Measurements from ENCODE around the gene KRT7.
A peak's percentile ranks its signal among the peaks of the same experiment; 100 is the strongest.

Gene KRT7

DNA sequence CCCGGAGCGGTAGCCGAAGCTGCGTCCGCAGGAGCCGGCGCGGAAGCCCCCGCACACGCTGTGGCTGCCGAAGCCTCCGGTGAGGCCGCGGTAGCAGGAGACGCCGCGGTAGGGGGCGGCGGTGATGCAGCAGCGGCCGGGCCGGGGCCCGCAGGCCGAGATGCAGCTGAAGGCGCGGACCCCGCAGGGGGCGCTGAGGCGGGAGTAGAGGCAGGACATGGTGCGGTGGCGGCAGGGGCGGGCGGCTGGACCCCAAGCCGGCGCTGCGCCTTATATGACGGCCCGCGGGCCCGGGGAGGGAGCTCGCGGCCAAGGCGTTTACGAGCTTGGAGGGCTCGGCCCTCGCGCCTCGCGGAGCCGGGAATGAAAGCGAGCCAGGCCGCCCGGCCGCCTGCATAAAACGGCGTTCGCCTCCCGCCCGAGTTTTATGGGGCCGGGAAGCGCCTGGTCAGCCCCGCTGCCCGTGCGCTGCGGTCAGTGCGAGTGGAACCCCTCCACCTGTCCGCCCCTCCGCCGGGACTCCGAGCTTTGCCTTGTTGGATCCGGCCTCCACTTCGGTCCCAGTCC lies 25.4 kb downstream of the KRT7 start:
- DNase-seq: no peak

DNA sequence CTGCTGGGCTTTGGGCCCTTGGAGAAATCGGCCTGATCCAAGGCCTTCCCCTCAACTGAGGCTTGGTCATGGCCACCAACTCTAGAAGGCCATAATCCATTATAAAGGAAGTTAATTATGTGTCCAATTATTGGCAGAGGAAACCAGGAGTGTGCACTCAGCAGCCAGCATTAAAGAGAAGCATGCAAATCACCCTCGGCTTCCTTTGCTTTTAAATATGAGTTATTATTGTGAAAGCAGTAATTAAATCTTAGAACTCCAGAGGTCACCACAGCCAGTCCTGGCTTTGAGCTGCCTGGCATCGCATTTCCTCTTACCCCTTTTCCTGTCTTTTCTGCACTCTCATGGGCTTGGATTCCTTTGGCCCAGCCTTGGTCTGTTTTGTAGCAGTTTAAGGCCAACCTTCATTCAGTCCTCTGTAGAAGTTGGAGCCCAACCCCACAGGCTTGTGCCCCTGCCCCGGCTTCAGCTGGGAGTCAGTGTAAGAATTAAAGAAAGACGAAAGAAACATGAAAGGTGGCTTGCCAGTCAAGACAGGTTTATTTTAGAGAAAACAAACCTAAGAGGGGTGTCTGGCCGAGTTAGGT lies 26.7 kb downstream of the KRT7 start:
- no peak for DNase-seq

DNA sequence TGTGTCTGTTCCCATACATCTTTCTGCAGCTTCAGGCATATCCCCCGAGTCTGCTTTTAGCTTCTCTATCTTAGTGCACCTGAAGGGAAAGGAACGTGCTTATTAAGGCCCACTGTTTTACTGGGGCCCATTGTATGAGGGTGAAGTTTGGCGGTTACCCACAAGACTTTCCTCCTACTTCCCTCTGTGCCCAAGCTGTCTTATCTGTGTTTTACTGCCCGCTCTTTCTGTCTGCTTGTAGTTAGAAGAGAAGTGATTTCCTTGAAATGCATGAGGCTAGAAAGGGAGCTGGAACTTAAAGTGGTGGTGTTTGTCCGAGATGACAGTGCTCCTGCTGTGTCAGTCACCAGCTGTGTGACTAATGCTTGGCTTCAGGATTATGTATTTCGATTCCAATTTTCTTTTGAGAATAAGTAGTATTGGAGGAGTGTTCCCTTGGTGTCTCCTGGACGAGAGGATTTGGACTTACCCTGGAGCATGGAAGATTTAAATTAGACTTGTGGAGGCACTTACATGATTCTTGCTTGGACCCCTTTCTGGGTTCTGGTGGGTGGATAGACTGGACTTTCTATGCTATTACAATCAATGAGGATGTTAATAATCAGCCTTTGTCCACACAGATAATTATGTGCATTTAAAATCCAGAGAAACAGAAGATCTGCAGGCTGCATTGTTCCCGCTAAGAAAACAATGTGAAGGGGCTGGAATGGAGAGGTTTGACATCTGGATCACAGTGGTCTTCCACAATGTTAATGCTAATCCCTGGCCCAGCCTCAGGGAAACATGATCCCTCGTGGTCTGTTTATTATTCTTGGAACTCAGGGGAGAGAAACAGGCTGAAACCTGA lies 27.5 kb downstream of the KRT7 start:
- DNase-seq: no peak

DNA sequence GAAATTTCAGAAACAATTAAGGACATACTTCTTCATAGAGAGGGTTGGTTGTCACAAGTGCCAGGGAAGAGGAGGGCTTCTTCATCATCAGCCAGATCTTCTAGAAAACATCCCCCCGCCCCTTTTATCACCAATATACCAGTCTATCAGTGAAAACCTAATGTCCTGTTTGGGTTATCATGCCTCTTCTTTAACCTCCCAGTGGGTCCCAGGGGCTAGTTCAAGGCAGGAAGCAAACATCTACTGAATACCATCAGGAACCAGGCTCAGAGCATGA lies 28.1 kb downstream of the KRT7 start:
- no peak for DNase-seq

DNA sequence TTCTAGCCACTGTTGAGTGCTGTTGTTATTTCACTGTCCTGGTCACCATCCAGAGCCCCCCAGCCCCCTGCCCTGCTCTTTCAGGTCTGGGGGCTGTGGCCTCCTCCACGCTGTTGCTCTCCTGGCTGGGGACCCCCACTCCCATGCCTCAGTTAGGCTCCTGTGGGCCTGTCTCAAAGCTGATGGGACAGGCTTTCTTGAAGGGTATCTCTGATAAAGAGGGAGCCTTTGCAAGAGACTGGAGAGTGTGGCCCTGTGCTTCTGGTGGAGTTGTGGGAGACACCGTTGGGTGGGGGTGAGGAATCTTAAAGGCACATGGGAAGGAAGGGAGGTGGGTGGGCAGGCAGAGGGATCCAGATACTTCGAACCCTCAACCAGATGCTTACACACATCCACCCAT lies 29.2 kb downstream of the KRT7 start:
- no peak for DNase-seq

DNA sequence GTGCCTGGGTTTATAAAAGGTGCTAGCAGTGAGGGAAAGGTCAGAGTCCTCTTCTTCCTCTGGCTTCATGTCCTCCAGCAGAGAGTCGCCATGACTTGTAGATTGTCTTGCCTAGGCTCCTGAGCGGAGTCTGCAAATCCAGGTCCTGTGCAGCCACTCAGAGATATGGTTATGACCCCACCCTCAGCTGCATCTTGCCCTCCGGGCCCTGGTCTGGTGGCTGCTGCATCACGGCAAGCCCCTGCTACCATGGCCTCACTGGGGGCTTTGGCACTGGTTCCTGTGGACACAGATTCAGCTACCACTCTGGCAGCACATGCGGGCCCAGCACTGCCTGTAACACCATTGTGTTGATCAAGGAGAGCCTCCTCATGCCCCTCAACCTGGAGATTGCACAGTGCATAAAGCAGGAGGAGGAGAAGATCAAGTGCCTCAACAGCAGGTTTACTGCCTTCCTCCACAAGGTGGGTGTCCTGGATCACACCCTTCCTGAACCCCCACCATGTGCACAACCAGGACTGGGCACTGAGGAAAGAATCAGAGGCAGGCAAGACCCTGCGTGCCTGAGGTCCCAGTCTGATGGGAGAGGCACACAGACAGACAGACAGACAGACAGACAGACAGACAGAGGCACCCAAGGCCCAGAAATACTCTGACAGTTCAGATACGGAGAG lies 30.9 kb downstream of the KRT7 start:
- no peak for DNase-seq

DNA sequence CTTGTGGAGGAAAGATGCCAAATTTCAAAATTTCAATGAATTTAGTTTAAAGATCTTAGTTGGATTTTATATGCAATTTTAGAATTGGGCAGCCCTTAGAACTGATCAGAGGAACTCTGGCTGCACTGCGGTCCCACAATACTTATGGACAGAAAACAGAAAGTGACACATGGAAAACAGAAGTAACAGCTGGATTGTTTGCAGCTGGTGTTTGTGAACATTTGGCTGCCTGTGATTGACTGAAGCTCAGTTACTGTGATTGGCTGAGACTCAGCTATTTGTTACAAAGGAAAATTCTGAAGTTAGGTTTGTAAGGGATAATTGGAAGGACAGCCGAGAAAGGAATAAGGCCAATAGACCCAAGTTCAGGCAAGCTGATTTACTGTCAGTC lies 31.4 kb downstream of the KRT7 start:
- DNase-seq: no peak

DNA sequence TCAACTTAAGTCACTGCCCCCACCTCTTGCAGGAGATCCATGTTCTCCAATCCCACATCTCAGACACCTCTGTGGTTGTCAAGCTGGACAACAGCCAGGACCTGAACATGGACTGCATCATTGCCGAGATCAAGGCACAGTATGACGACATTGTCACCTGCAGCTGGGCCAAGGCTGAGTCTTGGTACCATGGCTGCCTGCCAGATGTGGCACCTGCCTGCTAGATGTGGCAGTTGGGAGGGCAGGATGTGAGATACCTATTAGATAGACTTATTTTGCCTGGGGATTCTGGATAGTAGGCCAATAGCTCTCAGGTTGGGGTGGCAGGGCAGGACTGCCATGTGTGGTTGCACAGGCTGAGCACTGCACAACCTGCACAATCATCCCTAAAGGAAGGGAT lies 33.5 kb downstream of the KRT7 start:
- peak; percentile 75 to 84 for DNase-seq

DNA sequence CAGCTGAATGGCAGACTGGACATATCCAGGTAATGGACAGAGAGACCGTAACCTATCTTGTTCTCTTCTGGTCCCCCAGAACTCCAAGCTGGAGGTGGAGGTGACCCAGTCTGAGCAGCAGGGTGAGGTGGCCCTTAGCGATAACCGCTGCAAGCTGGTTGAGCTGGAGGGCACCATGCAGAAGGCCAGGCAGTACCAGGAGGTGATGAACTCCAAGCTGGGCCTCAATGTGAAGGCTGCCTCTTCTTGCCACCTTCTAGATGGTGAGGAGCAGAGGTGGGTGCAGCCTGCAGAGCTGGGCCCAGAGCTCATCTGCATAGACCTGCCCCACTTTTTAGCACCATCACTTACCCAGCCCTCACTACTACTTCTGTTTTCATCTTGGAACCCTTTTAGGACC lies 34.2 kb downstream of the KRT7 start:
- no peak for DNase-seq

DNA sequence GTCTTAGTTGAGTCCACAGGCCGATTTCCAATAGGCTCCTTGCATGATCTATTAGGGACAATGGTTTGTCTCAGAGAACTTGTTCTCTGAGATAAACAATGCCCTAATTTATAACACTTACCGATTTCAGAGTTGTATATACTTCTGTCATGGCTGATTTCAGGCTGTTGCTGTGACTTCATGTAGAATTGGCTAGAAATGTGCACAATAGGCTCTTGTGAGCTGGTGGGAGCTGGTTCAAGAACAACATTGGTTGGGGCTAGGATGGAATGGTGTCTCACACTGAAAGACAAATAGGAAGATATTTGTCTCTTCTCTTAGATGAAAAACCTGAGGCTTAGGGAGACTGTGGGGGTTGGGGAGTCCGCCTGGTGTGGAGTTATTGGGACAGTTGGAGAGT lies 34.7 kb downstream of the KRT7 start:
- DNase-seq: no peak

DNA sequence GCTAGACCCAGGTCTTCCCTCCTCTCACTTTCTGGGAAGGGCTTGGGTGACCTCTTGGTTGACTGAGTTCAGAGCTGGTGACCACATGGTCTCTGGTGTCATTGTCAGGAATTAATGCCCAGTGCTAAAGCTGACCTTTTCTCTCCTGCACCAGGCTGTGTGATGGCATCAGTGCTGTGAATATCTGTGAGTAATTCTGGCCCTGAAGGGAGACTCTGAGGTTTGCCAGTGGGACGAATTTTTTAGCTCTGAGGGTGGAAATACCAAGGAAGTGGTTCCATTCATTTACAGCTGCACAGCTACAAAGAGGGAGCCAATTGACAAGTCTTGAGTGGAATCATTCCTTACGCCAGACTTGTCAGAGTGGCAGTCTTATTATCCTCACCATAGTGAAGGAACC lies 35.2 kb downstream of the KRT7 start:
- DNase-seq: no peak

DNA sequence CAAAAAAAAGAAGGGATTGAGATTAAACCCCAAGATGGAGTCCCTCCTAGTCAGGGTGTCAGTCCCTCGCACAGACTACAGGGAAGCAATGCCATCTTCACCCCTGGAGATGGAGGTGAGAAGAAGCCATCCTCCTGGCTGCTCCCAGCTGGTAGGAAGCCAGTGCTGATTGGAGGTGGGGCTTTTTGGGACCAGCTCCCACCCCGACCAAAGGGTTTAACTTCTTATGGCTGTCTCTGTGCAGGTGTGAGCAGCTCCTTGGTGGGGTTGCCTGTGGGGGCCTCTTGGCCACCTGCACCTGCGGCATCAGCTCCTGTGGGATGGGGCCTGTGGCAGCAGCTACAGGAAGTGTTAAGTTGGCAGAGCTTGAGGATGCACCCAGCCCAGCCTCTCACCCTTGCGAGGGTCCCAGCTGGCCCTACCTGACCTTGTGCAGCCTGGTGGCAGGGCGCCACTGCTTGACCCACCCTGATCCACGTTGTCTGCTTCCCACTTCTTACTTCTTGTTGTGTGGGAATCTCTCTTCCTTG lies 37.6 kb downstream of the KRT7 start:
- no peak for DNase-seq

DNA sequence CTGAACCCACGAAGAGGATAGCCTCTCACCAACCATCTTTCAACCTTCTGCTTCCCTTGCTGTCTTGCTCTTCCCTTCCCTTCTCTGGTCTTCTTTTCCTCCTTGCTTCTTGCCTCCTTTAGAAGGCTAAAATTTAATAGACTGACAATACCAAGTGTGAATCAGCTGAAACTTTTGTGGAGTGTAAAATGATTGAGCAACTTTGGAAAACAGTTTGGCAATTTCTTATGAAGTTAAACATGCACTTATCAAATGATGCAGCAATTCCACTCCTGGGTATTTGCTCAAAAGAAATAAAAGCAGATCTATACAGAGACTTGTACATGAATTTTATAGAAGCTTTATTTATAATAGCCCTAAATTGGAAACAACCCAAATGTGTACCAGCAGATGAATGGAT lies 38.1 kb downstream of the KRT7 start:
- no peak for DNase-seq

DNA sequence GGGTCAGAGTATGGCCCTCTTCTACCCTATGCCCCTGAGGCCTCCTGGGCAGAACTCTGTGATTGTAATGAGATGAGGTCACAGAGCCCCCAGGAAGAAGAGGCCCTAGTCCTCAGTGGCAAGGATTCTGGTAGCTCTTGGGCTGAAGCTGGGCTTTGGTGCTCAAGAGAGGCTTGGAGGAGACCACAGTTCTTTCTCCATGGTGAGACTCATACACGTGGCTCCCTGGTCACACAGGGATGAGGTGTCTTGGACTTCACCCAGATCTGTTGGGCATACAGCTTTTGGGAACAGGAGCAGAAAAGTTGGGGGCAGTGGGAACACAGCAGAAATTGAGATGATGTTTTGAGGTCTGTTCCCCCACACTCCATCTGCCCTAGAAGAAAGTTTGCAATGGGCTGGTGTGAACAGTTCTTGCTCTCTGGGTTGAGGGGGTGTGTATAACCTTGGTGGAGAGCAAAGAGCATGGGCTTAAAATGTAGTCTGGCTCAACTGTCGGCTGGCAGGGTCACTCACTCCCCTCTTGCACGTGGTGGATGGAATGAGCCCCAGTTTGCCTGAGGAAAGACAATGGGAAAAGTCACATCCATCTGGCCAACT lies 41.6 kb downstream of the KRT7 start, which contains the start of gene KRT86:
Gene KRT86, plus strand, starts transcription at position 125 of the 600 bp plus-strand sequence. CDS start 27,272 bp downstream, outside the sequence.
- no peak for DNase-seq

DNA sequence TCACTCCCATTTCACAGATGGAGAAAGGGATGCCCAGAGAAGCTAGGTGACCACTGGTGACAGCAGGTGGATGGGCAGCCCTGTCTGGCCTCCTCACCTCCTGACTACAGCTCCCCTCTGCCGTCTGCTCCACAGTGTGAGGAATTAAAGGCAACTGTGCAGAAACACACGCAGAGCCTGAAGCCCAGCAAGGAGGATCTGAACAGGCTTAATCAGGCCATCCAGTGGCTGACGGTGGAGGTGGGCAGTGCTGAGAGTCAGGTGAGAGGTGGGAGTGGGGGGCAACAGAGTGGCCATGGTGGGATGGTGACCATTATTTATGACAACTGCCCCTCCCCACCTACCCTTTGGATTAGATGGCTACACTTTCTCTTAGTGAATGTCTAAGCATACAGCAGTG lies 42.6 kb downstream of the KRT7 start:
- DNase-seq: no peak

DNA sequence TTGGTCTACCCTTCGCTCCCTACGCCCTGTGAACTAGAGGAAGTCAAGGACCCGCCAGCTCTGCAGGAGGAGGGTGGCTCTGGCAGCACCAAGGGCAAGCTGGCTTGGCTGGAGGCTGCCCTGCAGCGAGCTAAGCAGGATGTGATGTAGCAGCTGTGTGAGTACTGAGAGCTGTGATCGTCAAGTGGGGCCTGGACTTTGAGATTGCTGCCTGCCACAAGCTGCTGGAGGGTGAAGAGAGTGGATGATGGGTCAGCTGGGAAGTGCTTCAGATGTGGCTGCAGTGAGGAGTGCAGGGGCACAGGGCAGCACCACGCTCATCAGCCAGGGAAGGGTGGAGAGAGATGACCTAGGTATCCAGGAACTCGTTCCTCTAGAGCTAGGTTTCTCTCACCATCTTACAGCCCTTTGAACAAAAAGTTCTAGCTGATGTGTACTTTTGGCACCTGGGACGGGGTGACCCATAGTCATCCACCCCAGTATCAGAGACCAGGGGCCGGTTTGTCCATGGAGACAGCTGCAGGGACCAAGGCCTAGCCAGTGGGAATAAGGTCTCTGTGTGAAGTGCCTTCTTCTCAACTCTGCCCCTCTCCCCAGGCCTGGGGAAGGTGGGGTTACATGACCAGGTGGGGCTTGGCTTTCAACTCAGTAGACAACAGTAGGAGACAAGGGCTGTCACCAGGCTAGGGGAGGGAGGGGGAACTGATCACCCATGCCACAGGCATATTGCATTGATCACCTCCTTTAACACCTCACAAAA lies 44.6 kb downstream of the KRT7 start:
- peak; percentile 37 to 72 for DNase-seq

DNA sequence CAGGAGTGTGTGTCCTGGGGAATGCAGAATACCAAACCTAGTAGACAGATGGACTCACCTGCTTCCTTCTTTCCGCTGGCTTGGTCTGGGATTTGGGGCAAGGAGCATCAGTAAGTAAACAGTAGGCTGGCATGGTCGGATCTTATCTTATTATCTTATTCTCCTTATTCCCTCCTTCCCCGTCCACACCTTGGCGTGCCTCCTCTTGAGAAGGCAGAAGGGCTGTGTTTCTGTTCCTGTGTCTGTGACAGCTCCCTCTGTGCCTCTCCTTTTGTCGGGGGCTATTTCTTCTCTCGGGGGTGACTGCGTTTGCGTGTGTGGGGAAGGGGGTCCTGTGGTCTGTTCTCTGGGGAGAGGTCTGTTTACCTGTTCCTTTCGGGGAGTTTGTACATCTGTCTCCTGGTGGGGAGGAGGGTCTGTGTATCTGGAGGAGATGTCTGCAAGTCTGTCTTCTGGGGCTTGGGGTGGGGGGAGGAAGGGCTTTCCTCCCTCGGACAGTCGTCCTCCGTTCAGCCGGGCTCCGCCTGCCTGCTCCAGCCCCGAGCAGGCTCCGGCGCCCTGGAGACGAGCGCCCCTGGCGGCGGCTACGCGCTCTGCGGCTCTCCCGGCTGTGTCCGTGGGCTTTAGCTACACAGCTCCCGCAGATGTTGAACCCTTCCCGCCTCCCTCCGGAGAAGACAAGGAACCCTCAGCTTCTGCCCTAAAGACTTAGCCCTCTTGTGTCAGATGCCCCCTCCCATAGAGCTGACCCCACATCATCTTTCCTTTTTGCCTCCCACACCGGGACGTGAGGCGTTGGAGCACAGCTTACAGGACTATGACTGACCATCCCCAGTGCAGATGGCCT lies 45.8 kb downstream of the KRT7 start:
- DNase-seq: peak; percentile 66 to 74

DNA sequence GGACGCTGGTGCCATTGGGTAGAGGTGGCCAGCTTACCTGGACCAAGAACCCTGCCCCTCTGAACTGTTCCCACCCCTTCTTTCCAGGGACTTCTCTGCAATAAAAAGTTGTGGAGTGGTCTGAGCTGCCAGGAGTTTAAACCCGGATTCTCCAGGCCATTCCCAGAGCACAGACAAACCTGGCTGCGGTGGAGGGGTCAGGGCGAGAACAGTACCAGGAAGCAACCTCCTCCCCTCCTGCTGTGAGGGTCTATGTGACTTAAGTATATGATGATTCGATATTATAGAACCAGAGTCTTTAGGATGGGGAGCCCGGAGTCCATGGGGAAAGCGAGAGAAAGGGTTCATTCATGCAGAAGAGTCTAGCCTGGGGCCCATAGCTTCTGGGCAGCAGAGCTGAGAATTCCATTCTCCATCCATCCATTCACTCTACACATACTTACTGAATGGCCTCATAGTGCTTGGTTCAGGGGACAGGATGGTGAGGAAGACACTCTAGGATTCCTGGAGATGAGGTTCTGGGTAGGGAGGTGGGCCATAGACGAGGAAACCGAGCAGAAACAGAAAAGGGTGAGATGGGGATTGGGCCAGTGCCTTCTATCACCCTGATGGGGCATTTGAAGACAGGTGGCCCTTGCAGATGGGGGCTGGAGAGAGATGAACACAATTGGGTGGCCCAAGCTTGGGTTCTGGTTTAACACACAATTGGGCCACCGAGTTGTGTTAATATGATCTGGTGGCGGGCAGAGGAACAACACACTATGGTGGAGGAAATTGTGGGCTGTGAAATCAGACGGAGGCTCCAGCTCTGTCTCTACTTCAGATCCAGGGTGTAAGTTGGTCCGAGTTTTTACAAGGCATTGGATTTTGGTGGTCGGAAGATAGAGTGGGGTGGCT lies 46.6 kb downstream of the KRT7 start:
- DNase-seq: no peak

DNA sequence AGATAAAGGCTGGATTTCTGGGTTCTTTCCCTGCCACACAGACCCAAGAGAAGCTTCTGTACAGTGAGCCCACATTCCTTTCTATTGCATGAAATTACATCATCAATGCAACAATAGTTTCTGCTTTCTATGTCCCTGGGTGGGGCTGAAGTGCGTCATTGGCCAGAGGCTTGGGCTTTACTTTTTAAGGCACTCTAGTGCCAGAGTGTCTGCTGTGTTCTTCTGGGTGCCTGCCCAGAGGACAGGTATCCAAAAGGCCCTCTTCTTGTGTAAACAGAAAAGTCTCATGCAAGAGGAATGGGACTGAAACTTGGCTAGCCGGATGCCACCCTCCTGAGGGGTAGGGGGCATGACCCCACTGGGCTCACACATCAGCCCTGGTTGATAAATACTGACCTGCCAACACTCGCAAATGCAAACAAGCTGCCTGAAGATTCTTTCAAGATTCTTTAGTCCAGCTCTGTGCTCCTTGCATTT lies 47.3 kb downstream of the KRT7 start:
- DNase-seq: no peak
